ENCODE measurements around the gene MYO18B.

Gene MYO18B

GRCh38 chr22:25837288-25837900, 95.4 kb downstream of the MYO18B start:
- TF ChIP-seq YY1 (IDR thresholded peaks at IDR 0.05; ENCODE audit: low read depth) (no peak), RAD21 (IDR thresholded peaks at IDR 0.05; ENCODE audit: low read depth) (no peak), CEBPB (IDR thresholded peaks at IDR 0.05) (no peak), EGR1 (IDR thresholded peaks at IDR 0.05) (no peak), FOXM1 (IDR thresholded peaks at IDR 0.05; ENCODE audit: borderline replicate concordance, low read depth) (no peak), REST (IDR thresholded peaks at IDR 0.05; ENCODE audit: low read depth) (no peak), CREB1 (IDR thresholded peaks at IDR 0.05; ENCODE audit: low read depth) (no peak), ZBTB7A (IDR thresholded peaks at IDR 0.05; ENCODE audit: low read depth) (no peak), NFIC (IDR thresholded peaks at IDR 0.05) (no peak), USF1 (IDR thresholded peaks at IDR 0.05) (no peak), MAX (IDR thresholded peaks at IDR 0.05) (no peak), TEAD4 (IDR thresholded peaks at IDR 0.05) (no peak), EP300 (IDR thresholded peaks at IDR 0.05; ENCODE audit: borderline replicate concordance) (no peak), TCF12 (IDR thresholded peaks at IDR 0.05; ENCODE audit: low read depth) (no peak), TAF1 (IDR thresholded peaks at IDR 0.05; ENCODE audit: low read depth) (no peak)

GRCh38 chr22:25838960-25839741, 97.2 kb downstream of the MYO18B start:
- TF ChIP-seq TAF1 (IDR thresholded peaks at IDR 0.05; ENCODE audit: low read depth) = no peak
- TF ChIP-seq EP300 (IDR thresholded peaks at IDR 0.05; ENCODE audit: borderline replicate concordance) = no peak
- TF ChIP-seq TEAD4 (IDR thresholded peaks at IDR 0.05) = no peak

GRCh38 chr22:25839755-25840154, 97.8 kb downstream of the MYO18B start:
- TF ChIP-seq REST (IDR thresholded peaks at IDR 0.05; ENCODE audit: low read depth) = no peak
- no peak for TF ChIP-seq CEBPB (IDR thresholded peaks at IDR 0.05)
- TF ChIP-seq FOXM1 (IDR thresholded peaks at IDR 0.05; ENCODE audit: borderline replicate concordance, low read depth) = no peak
- no peak for TF ChIP-seq MAX (IDR thresholded peaks at IDR 0.05)
- no peak for TF ChIP-seq USF1 (IDR thresholded peaks at IDR 0.05)
- no peak for TF ChIP-seq CREB1 (IDR thresholded peaks at IDR 0.05; ENCODE audit: low read depth)
- no peak for TF ChIP-seq RAD21 (IDR thresholded peaks at IDR 0.05; ENCODE audit: low read depth)
- TF ChIP-seq TAF1 (IDR thresholded peaks at IDR 0.05; ENCODE audit: low read depth) = no peak
- TF ChIP-seq TCF12 (IDR thresholded peaks at IDR 0.05; ENCODE audit: low read depth) = no peak
- no peak for TF ChIP-seq YY1 (IDR thresholded peaks at IDR 0.05; ENCODE audit: low read depth)
- TF ChIP-seq TEAD4 (IDR thresholded peaks at IDR 0.05) = no peak
- no peak for TF ChIP-seq NFIC (IDR thresholded peaks at IDR 0.05)

GRCh38 chr22:25840167-25840566, 98.2 kb downstream of the MYO18B start:
- no peak for TF ChIP-seq EGR1 (IDR thresholded peaks at IDR 0.05)
- no peak for TF ChIP-seq USF1 (IDR thresholded peaks at IDR 0.05)
- TF ChIP-seq TCF12 (IDR thresholded peaks at IDR 0.05; ENCODE audit: low read depth) = no peak
- no peak for TF ChIP-seq TEAD4 (IDR thresholded peaks at IDR 0.05)
- TF ChIP-seq CREB1 (IDR thresholded peaks at IDR 0.05; ENCODE audit: low read depth) = no peak
- no peak for TF ChIP-seq ZBTB7A (IDR thresholded peaks at IDR 0.05; ENCODE audit: low read depth)
- no peak for TF ChIP-seq TAF1 (IDR thresholded peaks at IDR 0.05; ENCODE audit: low read depth)
- no peak for TF ChIP-seq NFIC (IDR thresholded peaks at IDR 0.05)

GRCh38 chr22:25840891-25841290, 98.9 kb downstream of the MYO18B start:
- TF ChIP-seq ZBTB7A (IDR thresholded peaks at IDR 0.05; ENCODE audit: low read depth) = no peak
- TF ChIP-seq TAF1 (IDR thresholded peaks at IDR 0.05; ENCODE audit: low read depth) = no peak
- TF ChIP-seq EGR1 (IDR thresholded peaks at IDR 0.05) = no peak
- TF ChIP-seq USF1 (IDR thresholded peaks at IDR 0.05) = no peak
- TF ChIP-seq NFIC (IDR thresholded peaks at IDR 0.05) = no peak
- no peak for TF ChIP-seq FOXM1 (IDR thresholded peaks at IDR 0.05; ENCODE audit: borderline replicate concordance, low read depth)
- no peak for TF ChIP-seq REST (IDR thresholded peaks at IDR 0.05; ENCODE audit: low read depth)
